ENCODE results near the gene SNPH. TPM values are rescaled to one million over a fixed set of nuclear protein-coding genes. Genes with fewer than 3 reads are reported as not detected.

The SNPH gene
- total RNA-seq, 2 experiments from 2014 or later = 3.2 to 3.6 TPM

GRCh38 chr20:1327827-1328679, 62.0 kb downstream of the SNPH start:
- Mint-ChIP-seq H3K4me1 (peaks cover 40% of the 10 kb centered on the region), H3K27ac (peak overlapping the region; percentile 23), H3K36me3 (peaks cover 27% of the 10 kb centered on the region), H3K27me3 (no peaks in the 10 kb centered on the region), H3K4me3 (no peak overlapping the region), H3K9me3 (no peaks in the 10 kb centered on the region)
- no peak for DNase-seq

- H3K27me3 Mint-ChIP-seq = no peaks in the 10 kb centered on the region
- peaks cover 28% of the 10 kb centered on the region for H3K36me3 Mint-ChIP-seq
- no peaks in the 10 kb centered on the region for H3K9me3 Mint-ChIP-seq
- H3K4me1 Mint-ChIP-seq = peaks cover 40% of the 10 kb centered on the region
- no peak for DNase-seq
- H3K27ac Mint-ChIP-seq = peak within 1 kb of the TSS; percentile 90
- H3K4me3 Mint-ChIP-seq = no peak within 1 kb of the TSS
Observed at GRCh38 chr20:1328680-1329330, 62.7 kb downstream of the SNPH start, which contains the start of gene SDCBP2. SDCBP2 (minus strand) TSS chr20:1329139; CDS start chr20:1320416, 8,723 bp downstream.

- DNase-seq = peak; percentile 53
- H3K27me3 Mint-ChIP-seq = no peaks in the 10 kb centered on the region
- H3K27ac Mint-ChIP-seq = peak overlapping the region; percentile 90
- no peaks in the 10 kb centered on the region for H3K9me3 Mint-ChIP-seq
- peak overlapping the region; percentile 51 for H3K4me3 Mint-ChIP-seq
- H3K36me3 Mint-ChIP-seq = peaks cover 35% of the 10 kb centered on the region
- peaks cover 41% of the 10 kb centered on the region for H3K4me1 Mint-ChIP-seq
Observed at GRCh38 chr20:1330075-1330830, 64.2 kb downstream of the SNPH start.

GRCh38 chr20:1331101-1331500, 65.0 kb downstream of the SNPH start:
- peaks cover 44% of the 10 kb centered on the region for H3K4me1 Mint-ChIP-seq
- no peaks in the 10 kb centered on the region for H3K27me3 Mint-ChIP-seq
- peaks cover 35% of the 10 kb centered on the region for H3K36me3 Mint-ChIP-seq
- H3K4me3 Mint-ChIP-seq = peak overlapping the region; percentile 9
- peak overlapping the region; percentile 77 for H3K27ac Mint-ChIP-seq
- H3K9me3 Mint-ChIP-seq = no peaks in the 10 kb centered on the region
- no peak for DNase-seq

GRCh38 chr20:1331801-1332453, 65.8 kb downstream of the SNPH start:
- peaks cover 40% of the 10 kb centered on the region for H3K36me3 Mint-ChIP-seq

GRCh38 chr20:1332749-1333300, 66.7 kb downstream of the SNPH start:
- Mint-ChIP-seq H3K27me3 (no peaks in the 10 kb centered on the region), H3K27ac (no peak overlapping the region), H3K4me1 (peaks cover 56% of the 10 kb centered on the region), H3K4me3 (no peak overlapping the region), H3K9me3 (no peaks in the 10 kb centered on the region), H3K36me3 (peaks cover 41% of the 10 kb centered on the region)
- DNase-seq = no peak

More at GRCh38 chr20:1331801-1332453, 65.8 kb downstream of the SNPH start:
- peak overlapping the region; percentile 40 for H3K27ac Mint-ChIP-seq
- no peak overlapping the region for H3K4me3 Mint-ChIP-seq
- no peaks in the 10 kb centered on the region for H3K27me3 Mint-ChIP-seq
- no peaks in the 10 kb centered on the region for H3K9me3 Mint-ChIP-seq
- peaks cover 51% of the 10 kb centered on the region for H3K4me1 Mint-ChIP-seq
- DNase-seq = no peak

- Mint-ChIP-seq H3K9me3 (no peaks in the 10 kb centered on the region), H3K27ac (no peak overlapping the region), H3K4me1 (peaks cover 52% of the 10 kb centered on the region), H3K36me3 (peaks cover 41% of the 10 kb centered on the region), H3K27me3 (no peaks in the 10 kb centered on the region), H3K4me3 (no peak overlapping the region)
- DNase-seq = no peak
Observed at GRCh38 chr20:1333462-1334369, 67.6 kb downstream of the SNPH start.

GRCh38 chr20:1334370-1334731, 68.3 kb downstream of the SNPH start:
- Mint-ChIP-seq H3K27me3 (no peaks in the 10 kb centered on the region), H3K27ac (no peak overlapping the region), H3K4me3 (no peak overlapping the region), H3K36me3 (peaks cover 41% of the 10 kb centered on the region), H3K4me1 (peaks cover 50% of the 10 kb centered on the region), H3K9me3 (no peaks in the 10 kb centered on the region)
- DNase-seq = no peak

- Mint-ChIP-seq H3K9me3 (no peaks in the 10 kb centered on the region), H3K36me3 (peaks cover 37% of the 10 kb centered on the region), H3K27me3 (no peaks in the 10 kb centered on the region), H3K4me1 (peaks cover 46% of the 10 kb centered on the region), H3K27ac (no peak overlapping the region), H3K4me3 (no peak overlapping the region)
- no peak for DNase-seq
Observed at GRCh38 chr20:1334761-1335160, 68.7 kb downstream of the SNPH start.

GRCh38 chr20:1335961-1336698, 70.0 kb downstream of the SNPH start:
- H3K36me3 Mint-ChIP-seq = peaks cover 30% of the 10 kb centered on the region
- H3K4me1 Mint-ChIP-seq = peaks cover 34% of the 10 kb centered on the region
- H3K27me3 Mint-ChIP-seq = no peaks in the 10 kb centered on the region
- H3K27ac Mint-ChIP-seq = peak overlapping the region; percentile 80
- H3K4me3 Mint-ChIP-seq = no peak overlapping the region
- no peaks in the 10 kb centered on the region for H3K9me3 Mint-ChIP-seq
- DNase-seq = no peak

GRCh38 chr20:1336699-1337367, 70.7 kb downstream of the SNPH start:
- Mint-ChIP-seq H3K27ac (peak overlapping the region; percentile 80), H3K4me3 (peak overlapping the region; percentile 27), H3K27me3 (no peaks in the 10 kb centered on the region), H3K4me1 (peaks cover 31% of the 10 kb centered on the region), H3K36me3 (peaks cover 25% of the 10 kb centered on the region), H3K9me3 (no peaks in the 10 kb centered on the region)
- DNase-seq = no peak

GRCh38 chr20:1337441-1337840, 71.3 kb downstream of the SNPH start:
- Mint-ChIP-seq H3K4me1 (peaks cover 27% of the 10 kb centered on the region), H3K9me3 (no peaks in the 10 kb centered on the region), H3K27ac (no peak overlapping the region), H3K27me3 (no peaks in the 10 kb centered on the region), H3K36me3 (peaks cover 20% of the 10 kb centered on the region), H3K4me3 (no peak overlapping the region)
- DNase-seq = no peak

GRCh38 chr20:1338096-1338495, 72.0 kb downstream of the SNPH start:
- Mint-ChIP-seq H3K27me3 (no peaks in the 10 kb centered on the region), H3K4me3 (no peak overlapping the region), H3K4me1 (peaks cover 24% of the 10 kb centered on the region), H3K9me3 (no peaks in the 10 kb centered on the region), H3K27ac (no peak overlapping the region), H3K36me3 (peaks cover 18% of the 10 kb centered on the region)
- DNase-seq = no peak

All from activated naive CD8-positive, alpha-beta T cell treated with anti-CD3 and anti-CD28 coated beads for 36 hours (primary cell).